ENCODE results near the gene ABCF3. TPM values are rescaled to one million over a fixed set of nuclear protein-coding genes. Genes with fewer than 3 reads are reported as not detected.
A peak's percentile ranks its signal among the peaks of the same experiment; 100 is the strongest.

Gene ABCF3
- total RNA-seq, 1 donor from 2014 or later = 50.1 TPM

- DNase-seq (ENCODE audit: low read depth) = peak; percentile 99
Observed at GRCh38 chr3:184185461-184186183, 377 bp upstream of the ABCF3 start.

GRCh38 chr3:184186902-184187207, 856 bp downstream of the ABCF3 start:
- DNase-seq (ENCODE audit: low read depth) = no peak

- no peak for DNase-seq (ENCODE audit: low read depth)
Observed at GRCh38 chr3:184188080-184188479, 2.1 kb downstream of the ABCF3 start.

GRCh38 chr3:184189421-184189820, 3.4 kb downstream of the ABCF3 start:
- no peak for DNase-seq (ENCODE audit: low read depth)

DNA sequence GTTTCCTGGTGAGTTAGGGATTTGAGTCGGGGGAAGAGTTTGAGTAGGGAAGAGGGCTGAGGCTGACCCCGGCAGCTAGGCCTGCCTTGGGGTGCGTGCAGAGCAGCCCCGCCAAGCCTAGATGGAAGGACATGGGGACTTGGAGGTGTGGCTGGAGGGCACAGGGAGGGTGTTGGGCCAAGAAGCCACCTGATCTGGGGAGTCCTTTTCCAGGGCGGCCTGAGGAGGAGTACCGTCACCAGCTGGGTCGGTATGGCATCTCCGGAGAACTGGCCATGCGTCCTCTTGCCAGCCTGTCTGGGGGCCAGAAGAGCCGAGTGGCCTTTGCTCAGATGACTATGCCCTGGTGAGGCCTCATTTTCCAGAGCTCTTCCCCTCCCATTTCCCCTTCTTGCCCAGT, 6.9 kb downstream of the ABCF3 start:
- no peak for DNase-seq (ENCODE audit: low read depth)

DNA sequence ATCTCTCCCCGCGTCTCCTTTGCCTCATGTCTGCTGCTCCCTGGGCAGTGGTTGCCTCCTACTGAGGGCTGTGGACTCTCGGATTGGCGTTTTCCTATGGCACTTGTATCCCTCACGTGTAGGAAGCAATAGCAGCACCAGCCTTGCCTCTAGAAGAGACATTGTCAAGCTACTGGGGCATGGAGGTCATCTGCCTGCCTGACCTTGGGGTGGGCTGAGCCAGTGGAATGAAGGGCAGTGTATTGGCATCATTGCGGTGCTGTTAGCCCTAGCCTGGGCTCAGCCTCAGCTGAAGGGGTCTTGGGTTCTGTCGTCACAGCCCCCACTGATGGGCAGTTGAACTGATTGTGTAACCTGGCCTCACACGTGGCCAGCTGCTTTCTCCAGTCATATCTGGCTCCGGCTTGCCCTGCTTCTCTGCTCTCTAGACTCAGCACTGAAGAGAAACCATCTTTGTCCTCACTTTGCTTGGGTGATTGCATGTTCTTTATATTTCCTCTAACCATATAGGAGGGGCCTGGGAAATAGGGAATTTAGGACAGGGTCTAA, 8.1 kb downstream of the ABCF3 start:
- DNase-seq (ENCODE audit: low read depth) = no peak

GRCh38 chr3:184196536-184196935, 10.5 kb downstream of the ABCF3 start:
- peak; percentile 93 for DNase-seq (ENCODE audit: low read depth)

- no peak for DNase-seq (ENCODE audit: low read depth)
Observed at GRCh38 chr3:184198509-184198908, 12.5 kb downstream of the ABCF3 start.

DNA sequence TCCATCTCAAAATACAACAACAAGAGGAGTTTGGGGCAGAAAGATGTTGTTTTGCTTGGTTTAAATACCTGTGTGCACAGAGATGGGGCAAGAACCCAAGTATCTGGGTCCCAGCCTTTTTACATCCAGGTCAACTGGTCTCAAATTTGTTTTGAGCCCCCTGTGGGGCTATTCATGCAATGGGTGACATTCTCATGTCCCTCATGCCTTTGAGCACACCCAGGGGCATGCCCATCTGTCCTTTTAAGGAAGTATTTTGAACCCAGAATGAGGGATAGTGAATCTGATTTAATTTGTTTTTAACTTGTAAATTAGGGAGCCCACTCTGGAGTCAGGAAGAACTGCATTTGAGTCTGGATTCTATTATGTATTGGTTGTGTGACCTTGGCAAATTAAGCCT, 14.8 kb downstream of the ABCF3 start:
- DNase-seq (ENCODE audit: low read depth) = no peak

GRCh38 chr3:184203526-184203925, 17.5 kb downstream of the ABCF3 start:
- DNase-seq (ENCODE audit: low read depth) = peak; percentile 40

- no peak for DNase-seq (ENCODE audit: low read depth)
Observed at GRCh38 chr3:184209146-184209923, 23.3 kb downstream of the ABCF3 start.

DNA sequence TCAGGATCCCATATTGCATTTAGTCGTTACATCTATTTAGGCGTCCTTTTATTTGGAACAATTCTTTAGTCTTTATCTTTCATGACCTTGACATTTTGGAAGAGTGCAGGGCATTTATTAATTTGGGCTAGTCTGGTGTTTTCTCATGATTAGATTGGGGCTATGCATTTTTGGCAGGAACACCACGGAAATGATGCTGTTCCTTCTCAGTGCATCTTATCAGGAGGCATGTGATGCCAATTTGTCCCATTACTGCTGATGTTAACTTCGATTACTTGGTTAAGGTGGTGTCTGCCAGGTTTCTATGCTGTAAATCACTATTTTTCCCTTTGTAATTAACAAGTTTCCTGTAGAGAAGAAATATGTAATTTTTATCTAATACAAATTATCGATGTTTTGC, 25.3 kb downstream of the ABCF3 start:
- DNase-seq (ENCODE audit: low read depth) = no peak

DNA sequence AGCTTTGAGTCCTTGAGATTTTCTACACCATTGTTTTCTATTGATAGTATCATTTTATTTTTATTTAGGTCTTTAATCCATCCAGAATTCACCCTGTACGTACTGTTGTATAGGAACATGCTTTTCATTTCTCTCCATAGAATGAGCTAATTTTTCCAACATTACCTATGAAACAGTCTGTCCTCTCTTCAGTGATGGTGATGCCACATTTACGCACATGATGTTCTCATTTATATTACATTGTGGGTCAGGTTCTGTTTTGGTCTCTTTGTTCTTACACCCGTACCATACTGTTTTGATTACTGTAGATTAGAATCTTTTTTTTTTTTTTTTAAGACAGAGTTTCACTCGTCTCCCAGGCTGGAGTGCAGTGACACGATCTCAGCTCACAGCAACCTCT, 25.7 kb downstream of the ABCF3 start:
- DNase-seq (ENCODE audit: low read depth) = no peak

GRCh38 chr3:184218814-184219213, 32.8 kb downstream of the ABCF3 start:
- no peak for DNase-seq (ENCODE audit: low read depth)

GRCh38 chr3:184222521-184222920, 36.5 kb downstream of the ABCF3 start:
- DNase-seq (ENCODE audit: low read depth) = no peak

- DNase-seq (ENCODE audit: low read depth) = no peak
Observed at GRCh38 chr3:184223946-184224345, 37.9 kb downstream of the ABCF3 start.

DNA sequence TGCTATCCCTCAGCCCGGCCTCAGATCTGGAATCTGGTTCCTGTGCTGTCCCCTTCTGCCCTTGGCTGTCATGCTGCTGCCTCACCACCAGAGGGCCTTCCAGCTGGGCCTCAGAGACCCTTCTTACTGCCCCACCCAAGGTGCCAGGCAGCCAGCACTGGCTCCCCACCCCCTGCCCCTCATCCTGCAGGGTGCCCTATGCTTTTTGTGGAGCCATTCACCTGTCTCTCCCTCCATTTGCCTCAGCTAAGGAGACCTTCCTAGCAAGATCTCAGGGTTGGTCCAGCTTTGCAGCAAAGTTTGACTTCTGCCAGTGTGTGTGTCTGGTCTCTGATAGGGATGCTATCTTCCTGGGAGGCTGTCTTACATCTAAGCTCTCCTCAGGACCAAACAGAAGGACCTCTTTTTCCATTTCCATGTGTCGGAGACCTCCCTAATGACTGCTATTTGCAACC, 41.5 kb downstream of the ABCF3 start:
- peak; percentile 34 for DNase-seq (ENCODE audit: low read depth)

DNA sequence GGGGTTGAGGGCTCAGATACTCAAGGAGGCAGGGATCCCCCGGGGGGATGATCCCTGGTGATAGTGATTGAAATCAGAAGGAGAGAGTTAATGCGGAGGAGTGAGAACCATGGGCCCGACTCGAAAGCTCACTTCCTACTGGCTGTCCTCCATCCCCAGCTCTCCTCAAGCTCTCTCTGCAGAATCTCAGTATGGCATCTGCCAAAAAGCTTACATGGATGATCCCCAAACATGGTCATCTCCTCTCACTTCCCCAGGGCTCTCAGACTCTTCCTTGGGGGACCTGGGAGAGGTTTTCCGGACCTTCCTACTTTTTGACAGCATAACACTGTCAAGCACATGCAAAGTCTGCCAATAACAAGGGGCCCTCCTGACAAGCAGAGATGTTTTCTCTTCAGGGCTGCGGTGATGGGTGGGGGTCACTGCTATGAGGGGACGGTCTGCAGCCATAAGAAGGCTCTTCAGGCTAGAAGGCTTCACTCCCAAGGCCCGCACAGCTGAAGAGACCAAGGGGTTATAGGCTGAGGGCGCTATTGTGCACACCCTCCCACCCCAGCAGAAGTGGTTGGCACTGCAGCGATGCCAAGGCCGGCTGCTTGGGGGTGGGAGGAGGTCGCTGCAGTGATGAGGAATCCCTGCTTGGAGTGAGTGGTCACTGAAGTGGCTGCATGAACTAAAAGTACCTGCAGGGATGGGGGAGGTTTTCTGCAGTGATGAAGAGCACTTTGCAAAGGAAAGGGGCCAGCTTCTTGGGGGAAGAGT, 42.6 kb downstream of the ABCF3 start:
- DNase-seq (ENCODE audit: low read depth) = no peak

DNA sequence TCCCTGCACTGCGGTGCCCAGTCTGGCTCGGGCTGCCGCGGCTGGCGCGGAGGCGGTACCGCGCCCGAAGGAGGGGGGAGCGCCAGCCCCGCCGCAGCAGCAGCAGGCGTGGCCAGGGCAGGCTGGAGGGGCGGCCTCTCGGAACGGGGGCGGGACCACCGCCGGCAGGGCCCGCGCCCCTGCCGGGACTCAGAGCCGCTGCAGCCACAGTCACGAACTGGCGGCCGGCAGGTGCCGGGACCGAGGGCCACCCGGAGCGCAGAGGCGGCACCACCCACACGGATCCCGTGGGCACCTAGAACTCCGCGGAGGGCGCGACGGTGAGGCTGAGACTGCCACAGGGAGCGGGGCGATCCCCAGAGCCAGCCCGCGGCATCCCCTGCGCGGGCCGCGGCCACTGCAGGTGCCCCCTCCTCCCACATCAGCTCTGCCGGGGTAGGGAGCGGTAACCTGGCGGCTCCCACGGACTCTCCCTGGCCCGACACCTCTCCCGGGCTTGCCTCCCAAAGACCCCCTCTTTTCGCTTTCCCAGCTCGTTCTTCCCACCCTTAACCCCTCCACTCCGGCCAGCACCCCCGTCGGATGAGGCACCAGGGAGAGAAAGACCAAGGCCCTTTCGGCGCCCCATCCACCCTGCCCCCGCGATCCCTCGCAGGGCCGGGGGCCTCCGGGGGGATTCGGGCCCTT, 43.5 kb downstream of the ABCF3 start, which contains the start of gene VWA5B2:
Gene VWA5B2 (plus strand): TSS at position 192 of the 687 bp plus-strand sequence. CDS start 944 bp downstream, outside the sequence.
- peak; percentile 59 for DNase-seq (ENCODE audit: low read depth)

DNA sequence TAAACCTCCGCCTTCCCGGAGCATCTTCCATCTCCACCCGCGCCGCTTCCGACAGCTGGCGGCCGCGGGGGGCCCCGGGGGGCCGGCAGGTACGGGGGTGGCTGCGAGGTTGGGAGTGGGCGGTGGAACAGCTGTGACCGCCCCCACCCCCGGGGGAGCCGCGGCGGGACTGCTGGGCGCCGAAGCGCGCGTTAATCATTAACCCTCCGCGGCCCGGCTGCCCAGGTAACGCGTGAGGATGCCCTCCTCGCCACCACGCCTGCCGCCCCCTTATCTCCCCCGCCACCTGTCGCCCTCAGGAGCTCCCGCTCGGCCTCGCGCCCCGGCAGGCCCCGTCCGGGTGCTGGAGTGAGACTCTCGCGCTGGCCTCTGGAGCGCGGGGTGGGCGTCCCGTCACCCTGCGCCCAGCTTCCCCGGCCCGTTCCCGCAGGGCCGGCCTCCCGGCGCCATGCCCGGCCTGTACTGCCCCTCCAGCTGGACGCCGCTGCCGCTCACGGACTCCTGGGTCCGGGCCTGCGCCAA, 44.1 kb downstream of the ABCF3 start:
- no peak for DNase-seq (ENCODE audit: low read depth)

Measured in myocyte (in vitro differentiated cells).